SU-DHL-6 (cell line): Measurements from ENCODE around the gene LCE6A.

Experiments
- H2AFZ ChIP-seq: fragments of 200-600 bp; sonication (generic); 2 replicates; pipeline ENCODE4 v1.6.1; 2014; ENCODE audit warnings: low read depth, mild to moderate bottlenecking, moderate library complexity, mixed read lengths, antibody characterized with exemption, low read length; ENCODE audit not compliant: severe bottlenecking
- H3F3A ChIP-seq: fragments of 200-600 bp; shearing (Covaris generic); 2 replicates; pipeline ENCODE4 v1.6.0; 2016; ENCODE audit warnings: antibody characterized with exemption, mild to moderate bottlenecking; ENCODE audit not compliant: insufficient read depth
- H3K27ac ChIP-seq: fragments of 200-600 bp; sonication (generic); 2 replicates; pipeline ENCODE4 v1.5.1; 2016; ENCODE audit warnings: low read depth, mild to moderate bottlenecking, low read length, moderate library complexity, mixed read lengths
- H3K27me3 ChIP-seq: fragments of 200-600 bp; sonication (generic), shearing (Covaris generic); 2 replicates; pipeline ENCODE4 v1.6.0; 2014; ENCODE audit warnings: mild to moderate bottlenecking, low read length
- H3K36me3 ChIP-seq: fragments of 200-600 bp; sonication (generic); 2 replicates; pipeline ENCODE4 v1.6.1; 2014; ENCODE audit warnings: mild to moderate bottlenecking, low read length, mixed read lengths
- H3K4me2 ChIP-seq: fragments of 300-600, 200-600 bp; shearing (Covaris generic), sonication (generic); 2 replicates; pipeline ENCODE4 v1.6.0; 2014; ENCODE audit warnings: low read length, low read depth, mild to moderate bottlenecking; ENCODE audit not compliant: poor library complexity, severe bottlenecking
- H3K4me3 ChIP-seq: fragments of 200-600 bp; sonication (generic); 2 replicates; pipeline ENCODE4 v1.5.1; 2014; ENCODE audit warnings: antibody characterized with exemption, low read length, mild to moderate bottlenecking, mixed read lengths; ENCODE audit not compliant: insufficient read depth, poor library complexity, severe bottlenecking
- H3K79me2 ChIP-seq: fragments of 200-600 bp; sonication (generic); 2 replicates; pipeline ENCODE4 v1.6.1; 2014; ENCODE audit warnings: mild to moderate bottlenecking, low read length, moderate library complexity; ENCODE audit not compliant: insufficient read depth
- H3K9ac ChIP-seq: fragments of 200-600 bp; sonication (generic); 2 replicates; pipeline ENCODE4 v1.7.0; 2014; ENCODE audit warnings: mild to moderate bottlenecking, low read length
- H3K9me2 ChIP-seq: fragments of 200-600 bp; sonication (generic); replicated peaks from 2 replicates; pipeline ENCODE4 v1.6.1; 2014; ENCODE audit warnings: low read length; ENCODE audit not compliant: insufficient read depth
- H3K9me3 ChIP-seq: fragments of 200-600 bp; sonication (generic); 2 replicates; pipeline ENCODE4 v1.6.1; 2014; ENCODE audit warnings: low read length, mixed read lengths; ENCODE audit not compliant: insufficient read depth
- H4K20me1 ChIP-seq: fragments of 200-600 bp; sonication (generic); 2 replicates; pipeline ENCODE4 v1.6.1; 2014; ENCODE audit warnings: low read depth, mild to moderate bottlenecking, antibody characterized with exemption, low read length, moderate library complexity, mixed read lengths
- CTCF ChIP-seq: fragments of 200-600 bp; sonication (generic); IDR thresholded peaks from one replicate; pipeline ENCODE4 v1.5.1; 2017; ENCODE audit warnings: antibody characterized with exemption, mild to moderate bottlenecking, low read length, moderate library complexity; ENCODE audit not compliant: insufficient read depth, poor library complexity, severe bottlenecking
- EZH2phosphoT487 ChIP-seq: fragments of 200-600 bp; sonication (generic), shearing (Covaris generic); conservative IDR thresholded peaks from 2 replicates; pipeline ENCODE4 v1.6.1; 2018; ENCODE audit warnings: mild to moderate bottlenecking, antibody characterized with exemption, low read length, moderate library complexity, mixed read lengths

LCE6A gene, protein sequence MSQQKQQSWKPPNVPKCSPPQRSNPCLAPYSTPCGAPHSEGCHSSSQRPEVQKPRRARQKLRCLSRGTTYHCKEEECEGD

DNA sequence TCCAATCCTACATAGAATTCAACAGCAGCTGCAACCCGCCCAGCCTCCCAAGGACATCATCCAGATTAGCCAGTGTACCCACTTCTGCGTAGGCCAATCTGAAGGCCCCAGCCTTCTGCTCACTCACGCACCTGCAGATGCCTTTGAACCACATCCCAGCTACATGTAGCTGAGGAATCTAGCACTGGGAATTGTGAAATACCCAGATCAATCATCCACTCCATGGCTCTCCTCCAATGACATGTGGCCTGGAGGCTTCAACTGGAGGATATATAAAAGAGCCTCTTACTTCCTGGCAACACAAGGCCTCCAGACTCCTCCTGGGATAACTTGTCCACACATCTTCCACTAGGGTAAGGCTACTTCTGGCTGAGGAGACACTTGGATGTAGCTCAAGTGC lies at the start of gene LCE6A:
Gene LCE6A (plus strand): TSS at position 301 of the 400 bp plus-strand sequence. CDS start 665 bp downstream, outside the sequence.
- H3K9me2 ChIP-seq = no peaks in the 10 kb centered on the region
- no peak within 1 kb of the TSS for H3K9ac ChIP-seq
- no peaks in the 10 kb centered on the region for H3K9me3 ChIP-seq
- no peaks in the 10 kb centered on the region for H3K36me3 ChIP-seq
- no peak within 1 kb of the TSS for H3K27ac ChIP-seq
- no peaks in the 10 kb centered on the region for H3K79me2 ChIP-seq
- no peak within 1 kb of the TSS for H3K4me2 ChIP-seq
- TF ChIP-seq CTCF = no peak
- TF ChIP-seq EZH2phosphoT487 = no peak
- no peaks in the 10 kb centered on the region for H3F3A ChIP-seq
- no peaks in the 10 kb centered on the region for H4K20me1 ChIP-seq
- no peaks in the 10 kb centered on the region for H3K27me3 ChIP-seq
- no peak within 1 kb of the TSS for H3K4me3 ChIP-seq
- H2AFZ ChIP-seq = no peak within 1 kb of the TSS

- H3K9ac ChIP-seq = no peak overlapping the region
- no peak overlapping the region for H3K4me3 ChIP-seq
- no peaks in the 10 kb centered on the region for H3K27me3 ChIP-seq
- no peaks in the 10 kb centered on the region for H3K79me2 ChIP-seq
- no peak for TF ChIP-seq CTCF
- TF ChIP-seq EZH2phosphoT487 = no peak
- H3K9me3 ChIP-seq = no peaks in the 10 kb centered on the region
- no peaks in the 10 kb centered on the region for H3F3A ChIP-seq
- H3K36me3 ChIP-seq = no peaks in the 10 kb centered on the region
- H3K27ac ChIP-seq = no peak overlapping the region
- no peaks in the 10 kb centered on the region for H4K20me1 ChIP-seq
- no peak overlapping the region for H2AFZ ChIP-seq
- no peaks in the 10 kb centered on the region for H3K9me2 ChIP-seq
- no peak overlapping the region for H3K4me2 ChIP-seq
These were observed 47.0 kb upstream of the LCE6A start for GRCh38 chr1:152795686-152796085.

GRCh38 chr1:152796421-152796820 lies 46.2 kb upstream of the LCE6A start, which contains the start of gene LCE1D:
Gene LCE1D (plus strand): TSS chr1:152796721. CDS start chr1:152797795, 1,074 bp downstream.
- H3K36me3 ChIP-seq = no peaks in the 10 kb centered on the region
- no peaks in the 10 kb centered on the region for H3F3A ChIP-seq
- H3K4me3 ChIP-seq = no peak within 1 kb of the TSS
- no peaks in the 10 kb centered on the region for H3K9me3 ChIP-seq
- no peak for TF ChIP-seq EZH2phosphoT487
- no peak for TF ChIP-seq CTCF
- no peaks in the 10 kb centered on the region for H3K9me2 ChIP-seq
- no peak within 1 kb of the TSS for H3K4me2 ChIP-seq
- no peaks in the 10 kb centered on the region for H4K20me1 ChIP-seq
- H2AFZ ChIP-seq = no peak within 1 kb of the TSS
- H3K27ac ChIP-seq = no peak within 1 kb of the TSS
- no peak within 1 kb of the TSS for H3K9ac ChIP-seq
- no peaks in the 10 kb centered on the region for H3K79me2 ChIP-seq
- H3K27me3 ChIP-seq = no peaks in the 10 kb centered on the region
